ENCODE measurements around the gene PSEN2. TPM values are rescaled to one million over a fixed set of nuclear protein-coding genes. Genes with fewer than 3 reads are reported as not detected.

Gene PSEN2
- 4.3 TPM for total RNA-seq
- 7.5 TPM for polyA plus RNA-seq
- long read RNA-seq, donor 1: 0 reads
- long read RNA-seq, donor 2: 0 reads
- long read RNA-seq, donor 3, partial matches to known transcripts: 0 of 1 reads
- long read RNA-seq, donor 3, other reads (novel, unspliced or antisense): 0 of 1 reads
- long read RNA-seq, donor 4: 0 reads
- long read RNA-seq, donor 5: 0 reads
- long read RNA-seq, donor 6: 0 reads
- long read RNA-seq, donor 7, partial matches to known transcripts: 0 of 1 reads
- long read RNA-seq, donor 7, other reads (novel, unspliced or antisense): 0 of 1 reads
- long read RNA-seq, donor 8: 0 reads
- long read RNA-seq, donor 9: 0 reads
- long read RNA-seq, donor 10: 0 reads

- Histone ChIP-seq H3K36me3 (ENCODE audit: control insufficient read depth in 2 of 2, insufficient read depth in 2 of 2, low read length in 1 of 2) (no peaks in the 10 kb centered on the region), H3K9me3 (ENCODE audit: control insufficient read depth in 2 of 2, insufficient read depth in 1 of 2, low read length in 1 of 2) (peaks cover 0 to 3% of the 10 kb centered on the region in 2 donors), H3K4me1 (ENCODE audit: control insufficient read depth in 2 of 2, insufficient read depth in 2 of 2, low read length in 2 of 2) (peaks cover 7 to 9% of the 10 kb centered on the region in 2 donors), H3K27me3 (ENCODE audit: control insufficient read depth in 2 of 2, insufficient read depth in 1 of 2, low read length in 1 of 2) (peaks cover 28 to 52% of the 10 kb centered on the region in 2 donors), H3K4me3 (ENCODE audit: low read length in 2 of 2) (peak within 1 kb of the TSS; percentile 20 to 54), H3K27ac (ENCODE audit: low read depth in 1 of 2, low read length in 1 of 2) (no peak within 1 kb of the TSS)
- WGBS: 1% methylated on average over 97 of the region's 97 CpGs
- peak in 2 of 9 donors; percentile 23 to 26 for DNase-seq (ENCODE audit: low read depth in 6 of 9, low spot score in 9 of 9)
These were observed at the start of gene PSEN2 for GRCh38 chr1:226870401-226871279. TSS of gene PSEN2 (plus strand) at chr1:226870616. CDS start at chr1:226881908, 11,292 bp downstream.

GRCh38 chr1:226820941-226821718 is 49.3 kb upstream of the PSEN2 start:
- H3K4me3 ChIP-seq (ENCODE audit: low read length in 2 of 2): no peak overlapping the region
- no peaks in the 10 kb centered on the region for H3K27me3 ChIP-seq (ENCODE audit: control insufficient read depth in 2 of 2, insufficient read depth in 1 of 2, low read length in 1 of 2)
- H3K4me1 ChIP-seq (ENCODE audit: control insufficient read depth in 2 of 2, insufficient read depth in 2 of 2, low read length in 2 of 2): peaks cover 0 to 25% of the 10 kb centered on the region in 2 donors
- H3K9me3 ChIP-seq (ENCODE audit: control insufficient read depth in 2 of 2, insufficient read depth in 1 of 2, low read length in 1 of 2): peaks cover 0 to 8% of the 10 kb centered on the region in 2 donors
- no peaks in the 10 kb centered on the region for H3K36me3 ChIP-seq (ENCODE audit: control insufficient read depth in 2 of 2, insufficient read depth in 2 of 2, low read length in 1 of 2)
- peak overlapping the region; percentile 11 to 32 for H3K27ac ChIP-seq (ENCODE audit: low read depth in 1 of 2, low read length in 1 of 2)
- no peak for DNase-seq (ENCODE audit: low read depth in 6 of 9, low spot score in 9 of 9)
- WGBS: 89% methylated on average over 8 of the region's 8 CpGs

GRCh38 chr1:226821719-226822085 is 48.7 kb upstream of the PSEN2 start:
- peak overlapping the region in 1 of 2 donors; percentile 11 for H3K27ac ChIP-seq (ENCODE audit: low read depth in 1 of 2, low read length in 1 of 2)
- 49% methylated on average over 1 of the region's 1 CpG for WGBS
- H3K4me3 ChIP-seq (ENCODE audit: low read length in 2 of 2): no peak overlapping the region
- no peaks in the 10 kb centered on the region for H3K27me3 ChIP-seq (ENCODE audit: control insufficient read depth in 2 of 2, insufficient read depth in 1 of 2, low read length in 1 of 2)
- DNase-seq (ENCODE audit: low read depth in 6 of 9, low spot score in 9 of 9): no peak
- peaks cover 0 to 8% of the 10 kb centered on the region in 2 donors for H3K9me3 ChIP-seq (ENCODE audit: control insufficient read depth in 2 of 2, insufficient read depth in 1 of 2, low read length in 1 of 2)
- peaks cover 0 to 25% of the 10 kb centered on the region in 2 donors for H3K4me1 ChIP-seq (ENCODE audit: control insufficient read depth in 2 of 2, insufficient read depth in 2 of 2, low read length in 2 of 2)
- no peaks in the 10 kb centered on the region for H3K36me3 ChIP-seq (ENCODE audit: control insufficient read depth in 2 of 2, insufficient read depth in 2 of 2, low read length in 1 of 2)

- no peak overlapping the region for H3K4me3 ChIP-seq (ENCODE audit: low read length in 2 of 2)
- no peaks in the 10 kb centered on the region for H3K27me3 ChIP-seq (ENCODE audit: control insufficient read depth in 2 of 2, insufficient read depth in 1 of 2, low read length in 1 of 2)
- H3K4me1 ChIP-seq (ENCODE audit: control insufficient read depth in 2 of 2, insufficient read depth in 2 of 2, low read length in 2 of 2): peaks cover 12 to 42% of the 10 kb centered on the region in 2 donors
- WGBS: 93% methylated on average over 5 of the region's 5 CpGs
- H3K36me3 ChIP-seq (ENCODE audit: control insufficient read depth in 2 of 2, insufficient read depth in 2 of 2, low read length in 1 of 2): no peaks in the 10 kb centered on the region
- no peak for DNase-seq (ENCODE audit: low read depth in 6 of 9, low spot score in 9 of 9)
- H3K9me3 ChIP-seq (ENCODE audit: control insufficient read depth in 2 of 2, insufficient read depth in 1 of 2, low read length in 1 of 2): peaks cover 0 to 3% of the 10 kb centered on the region in 2 donors
- no peak overlapping the region for H3K27ac ChIP-seq (ENCODE audit: low read depth in 1 of 2, low read length in 1 of 2)
These were observed 46.8 kb upstream of the PSEN2 start for GRCh38 chr1:226823643-226824042.

GRCh38 chr1:226825037-226825745 is 45.2 kb upstream of the PSEN2 start:
- Histone ChIP-seq H3K36me3 (ENCODE audit: control insufficient read depth in 2 of 2, insufficient read depth in 2 of 2, low read length in 1 of 2) (no peaks in the 10 kb centered on the region), H3K4me1 (ENCODE audit: control insufficient read depth in 2 of 2, insufficient read depth in 2 of 2, low read length in 2 of 2) (peaks cover 12 to 42% of the 10 kb centered on the region in 2 donors), H3K27ac (ENCODE audit: low read depth in 1 of 2, low read length in 1 of 2) (no peak overlapping the region), H3K9me3 (ENCODE audit: control insufficient read depth in 2 of 2, insufficient read depth in 1 of 2, low read length in 1 of 2) (peaks cover 0 to 3% of the 10 kb centered on the region in 2 donors), H3K27me3 (ENCODE audit: control insufficient read depth in 2 of 2, insufficient read depth in 1 of 2, low read length in 1 of 2) (no peaks in the 10 kb centered on the region), H3K4me3 (ENCODE audit: low read length in 2 of 2) (no peak overlapping the region)
- DNase-seq (ENCODE audit: low read depth in 6 of 9, low spot score in 9 of 9): no peak
- 84% methylated on average over 9 of the region's 9 CpGs for WGBS

- Histone ChIP-seq H3K9me3 (ENCODE audit: control insufficient read depth in 2 of 2, insufficient read depth in 1 of 2, low read length in 1 of 2) (peaks cover 0 to 3% of the 10 kb centered on the region in 2 donors), H3K27ac (ENCODE audit: low read depth in 1 of 2, low read length in 1 of 2) (no peak overlapping the region), H3K36me3 (ENCODE audit: control insufficient read depth in 2 of 2, insufficient read depth in 2 of 2, low read length in 1 of 2) (no peaks in the 10 kb centered on the region), H3K4me1 (ENCODE audit: control insufficient read depth in 2 of 2, insufficient read depth in 2 of 2, low read length in 2 of 2) (peaks cover 12 to 43% of the 10 kb centered on the region in 2 donors), H3K4me3 (ENCODE audit: low read length in 2 of 2) (no peak overlapping the region), H3K27me3 (ENCODE audit: control insufficient read depth in 2 of 2, insufficient read depth in 1 of 2, low read length in 1 of 2) (no peaks in the 10 kb centered on the region)
- no peak for DNase-seq (ENCODE audit: low read depth in 6 of 9, low spot score in 9 of 9)
- 96% methylated on average over 3 of the region's 3 CpGs for WGBS
These were observed 44.7 kb upstream of the PSEN2 start for GRCh38 chr1:226825746-226826100.

GRCh38 chr1:226826479-226827261 is 43.7 kb upstream of the PSEN2 start:
- no peak overlapping the region for H3K4me3 ChIP-seq (ENCODE audit: low read length in 2 of 2)
- peaks cover 0 to 3% of the 10 kb centered on the region in 2 donors for H3K9me3 ChIP-seq (ENCODE audit: control insufficient read depth in 2 of 2, insufficient read depth in 1 of 2, low read length in 1 of 2)
- no peak for DNase-seq (ENCODE audit: low read depth in 6 of 9, low spot score in 9 of 9)
- 98% methylated on average over 19 of the region's 19 CpGs for WGBS
- H3K36me3 ChIP-seq (ENCODE audit: control insufficient read depth in 2 of 2, insufficient read depth in 2 of 2, low read length in 1 of 2): no peaks in the 10 kb centered on the region
- H3K27ac ChIP-seq (ENCODE audit: low read depth in 1 of 2, low read length in 1 of 2): no peak overlapping the region
- no peaks in the 10 kb centered on the region for H3K27me3 ChIP-seq (ENCODE audit: control insufficient read depth in 2 of 2, insufficient read depth in 1 of 2, low read length in 1 of 2)
- H3K4me1 ChIP-seq (ENCODE audit: control insufficient read depth in 2 of 2, insufficient read depth in 2 of 2, low read length in 2 of 2): peaks cover 12 to 43% of the 10 kb centered on the region in 2 donors

GRCh38 chr1:226827458-226827857 is 43.0 kb upstream of the PSEN2 start:
- WGBS: 74% methylated on average over 11 of the region's 11 CpGs
- H3K9me3 ChIP-seq (ENCODE audit: control insufficient read depth in 2 of 2, insufficient read depth in 1 of 2, low read length in 1 of 2): peaks cover 0 to 3% of the 10 kb centered on the region in 2 donors
- no peaks in the 10 kb centered on the region for H3K27me3 ChIP-seq (ENCODE audit: control insufficient read depth in 2 of 2, insufficient read depth in 1 of 2, low read length in 1 of 2)
- H3K36me3 ChIP-seq (ENCODE audit: control insufficient read depth in 2 of 2, insufficient read depth in 2 of 2, low read length in 1 of 2): no peaks in the 10 kb centered on the region
- H3K27ac ChIP-seq (ENCODE audit: low read depth in 1 of 2, low read length in 1 of 2): peak overlapping the region; percentile 35 to 61
- H3K4me1 ChIP-seq (ENCODE audit: control insufficient read depth in 2 of 2, insufficient read depth in 2 of 2, low read length in 2 of 2): peaks cover 12 to 38% of the 10 kb centered on the region in 2 donors
- no peak for DNase-seq (ENCODE audit: low read depth in 6 of 9, low spot score in 9 of 9)
- no peak overlapping the region for H3K4me3 ChIP-seq (ENCODE audit: low read length in 2 of 2)

Measured in thymus (tissue), 14 donors.